ENCODE measurements around the gene PLXNB2.

GRCh38 chr22:50310031-50310722, 2.7 kb upstream of the PLXNB2 start:
- TF ChIP-seq CTCF (IDR thresholded peaks at IDR 0.05; ENCODE audit: poor library complexity, severe bottlenecking) (no peak), MXI1 (conservative IDR thresholded peaks at IDR 0.05; ENCODE audit: poor library complexity, severe bottlenecking) (no peak), REST (IDR thresholded peaks at IDR 0.05; ENCODE audit: borderline replicate concordance) (no peak), TAF1 (IDR thresholded peaks at IDR 0.05; ENCODE audit: low read depth) (no peak), EP300 (conservative IDR thresholded peaks at IDR 0.05; ENCODE audit: poor library complexity, severe bottlenecking) (no peak), POLR2AphosphoS5 (IDR thresholded peaks at IDR 0.05) (no peak), EZH2 (IDR thresholded peaks at IDR 0.05; ENCODE audit: borderline replicate concordance, insufficient read depth, low read length, poor library complexity, severe bottlenecking) (no peak), RAD21 (conservative IDR thresholded peaks at IDR 0.05) (no peak), SMC3 (conservative IDR thresholded peaks at IDR 0.05; ENCODE audit: poor library complexity) (no peak)

Data from neural cell (in vitro differentiated cells).